Lower leg skin (tissue), 4 donors: ENCODE data around the gene KIF25. TPM values are rescaled to one million over a fixed set of nuclear protein-coding genes. Genes with fewer than 3 reads are reported as not detected.

Experiments
- DNase-seq, 2 donors: peaks; one replicate each; pipeline ENCODE4 v3.0.0-alpha.2; 2019; ENCODE audit warnings: low spot score in 2 of 2
- H3K4me3 ChIP-seq: fragments of 200-600 bp; sonication (generic); 2 replicates; pipeline ENCODE4 v1.5.1; 2017; ENCODE audit warnings: mild to moderate bottlenecking, low read depth; ENCODE audit not compliant: poor library complexity, severe bottlenecking
- POLR2A ChIP-seq, 2 donors: fragments of 450-650 bp; IDR thresholded peaks; one replicate each; pipeline ENCODE4 v1.6.1; 2016 to 2017; ENCODE audit warnings: antibody characterized with exemption in 2 of 2, mild to moderate bottlenecking in 1 of 2, moderate library complexity in 1 of 2
- WGBS, 2 donors: methylation state at CpG; one replicate each; pipeline ENCODE4 v1.1.5; 2018; 5-methylcytosine and 5-hydroxymethylcytosine counted together
- intact Hi-C: fragments of 100-400 bp; cut with DNase I; formaldehyde crosslinking; loops from one replicate; pipeline ENCODE4 v1.15.0; 2023; ENCODE audit warnings: low total_unique reads
- total RNA-seq, 4 donors: library from RNA; depleted of rRNA; stranded (reverse); fragments of >200 nt; gene quantifications; one replicate each; pipeline ENCODE4 v1.1.0, GENCODE V29; 2016
- TF ChIP-seq, protein P1 (sequence below), 3 donors: fragments of 450-650 bp; IDR thresholded peaks; one replicate each; pipeline ENCODE4 v1.5.1; 2016; ENCODE audit warnings: antibody characterized with exemption in 3 of 3, mild to moderate bottlenecking in 3 of 3, moderate library complexity in 2 of 3

The KIF25 gene
- total RNA-seq, 4 donors from 2014 or later: 0.29 to 0.86 TPM; not detected in 2

DNA sequence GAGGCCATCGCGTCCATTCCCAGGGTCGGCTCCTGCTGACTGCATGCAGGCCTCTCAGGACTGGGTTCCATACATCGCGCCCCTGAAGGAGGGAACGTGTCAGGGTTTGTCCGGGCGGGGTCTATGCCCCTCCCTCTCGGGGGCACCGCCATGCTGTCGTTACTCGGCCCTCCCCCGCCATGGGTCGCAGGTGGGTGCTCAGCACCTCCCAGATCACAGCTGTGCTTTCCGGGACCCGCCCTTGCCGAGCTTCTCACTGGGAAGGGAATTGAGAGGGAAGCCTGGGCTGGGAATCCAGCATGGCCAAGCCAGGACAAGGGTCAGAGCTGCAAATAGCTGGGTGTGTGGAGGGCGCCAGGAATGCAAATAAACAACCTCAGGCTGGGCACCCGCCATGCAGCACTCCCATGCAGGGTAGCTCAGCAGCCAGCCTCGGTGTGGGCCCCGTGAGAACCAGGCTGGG lies 81.5 kb downstream of the KIF25 start, which contains the start of gene FRMD1:
FRMD1 (minus strand) TSS at position 270 of the 463 bp plus-strand sequence; CDS start at position 152, 118 bp downstream.
- WGBS, 2 donors: 77 to 79% methylated on average over 20 to 21 of the region's 21 CpGs
- no peak for DNase-seq
- no peak within 1 kb of the TSS for H3K4me3 ChIP-seq
- TF ChIP-seq, protein P1, sequence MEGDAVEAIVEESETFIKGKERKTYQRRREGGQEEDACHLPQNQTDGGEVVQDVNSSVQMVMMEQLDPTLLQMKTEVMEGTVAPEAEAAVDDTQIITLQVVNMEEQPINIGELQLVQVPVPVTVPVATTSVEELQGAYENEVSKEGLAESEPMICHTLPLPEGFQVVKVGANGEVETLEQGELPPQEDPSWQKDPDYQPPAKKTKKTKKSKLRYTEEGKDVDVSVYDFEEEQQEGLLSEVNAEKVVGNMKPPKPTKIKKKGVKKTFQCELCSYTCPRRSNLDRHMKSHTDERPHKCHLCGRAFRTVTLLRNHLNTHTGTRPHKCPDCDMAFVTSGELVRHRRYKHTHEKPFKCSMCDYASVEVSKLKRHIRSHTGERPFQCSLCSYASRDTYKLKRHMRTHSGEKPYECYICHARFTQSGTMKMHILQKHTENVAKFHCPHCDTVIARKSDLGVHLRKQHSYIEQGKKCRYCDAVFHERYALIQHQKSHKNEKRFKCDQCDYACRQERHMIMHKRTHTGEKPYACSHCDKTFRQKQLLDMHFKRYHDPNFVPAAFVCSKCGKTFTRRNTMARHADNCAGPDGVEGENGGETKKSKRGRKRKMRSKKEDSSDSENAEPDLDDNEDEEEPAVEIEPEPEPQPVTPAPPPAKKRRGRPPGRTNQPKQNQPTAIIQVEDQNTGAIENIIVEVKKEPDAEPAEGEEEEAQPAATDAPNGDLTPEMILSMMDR (IDR thresholded peaks at IDR 0.05): no peak
- no peak for TF ChIP-seq POLR2A (IDR thresholded peaks at IDR 0.05)
- intact Hi-C loops: no loop called here

DNA sequence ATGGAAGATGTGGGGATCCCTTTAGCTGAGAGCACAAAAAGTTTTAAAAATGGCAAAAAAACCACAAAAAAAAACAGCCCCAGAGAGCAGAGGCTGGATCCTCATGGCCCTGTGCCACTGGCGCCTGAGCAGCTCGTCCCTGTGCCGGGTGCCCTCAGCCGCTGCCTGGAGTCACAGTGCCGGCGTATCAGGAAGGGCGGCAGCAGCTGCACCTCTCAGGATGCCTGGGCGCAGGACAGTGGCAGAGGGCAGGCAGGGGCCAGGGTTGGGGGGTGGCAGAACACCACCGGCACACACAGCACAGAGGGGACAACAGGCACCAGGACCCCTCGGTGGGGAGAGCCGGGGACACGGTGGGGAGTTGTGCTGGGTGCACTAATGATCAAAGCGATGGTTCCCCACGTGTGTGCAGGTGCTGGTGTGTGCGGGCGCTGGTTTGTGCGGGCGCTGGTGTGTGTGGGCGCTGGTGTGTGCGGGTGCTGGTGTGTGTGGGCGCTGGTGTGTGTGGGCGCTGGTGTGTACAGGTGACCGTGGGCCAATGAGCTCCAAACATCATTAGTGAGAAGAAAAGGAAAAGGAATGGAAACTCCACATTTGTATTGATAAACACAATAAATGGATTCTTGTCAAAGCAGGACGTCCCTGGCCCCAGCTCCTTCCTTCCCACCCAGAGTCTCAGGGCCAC lies 83.1 kb downstream of the KIF25 start:
- 85 to 86% methylated on average over 24 of the region's 24 CpGs for WGBS, 2 donors
- intact Hi-C loops: no loop called here
- no peak for DNase-seq
- TF ChIP-seq, protein P1 (IDR thresholded peaks at IDR 0.05): no peak
- TF ChIP-seq POLR2A (IDR thresholded peaks at IDR 0.05): no peak
- no peak overlapping the region for H3K4me3 ChIP-seq

DNA sequence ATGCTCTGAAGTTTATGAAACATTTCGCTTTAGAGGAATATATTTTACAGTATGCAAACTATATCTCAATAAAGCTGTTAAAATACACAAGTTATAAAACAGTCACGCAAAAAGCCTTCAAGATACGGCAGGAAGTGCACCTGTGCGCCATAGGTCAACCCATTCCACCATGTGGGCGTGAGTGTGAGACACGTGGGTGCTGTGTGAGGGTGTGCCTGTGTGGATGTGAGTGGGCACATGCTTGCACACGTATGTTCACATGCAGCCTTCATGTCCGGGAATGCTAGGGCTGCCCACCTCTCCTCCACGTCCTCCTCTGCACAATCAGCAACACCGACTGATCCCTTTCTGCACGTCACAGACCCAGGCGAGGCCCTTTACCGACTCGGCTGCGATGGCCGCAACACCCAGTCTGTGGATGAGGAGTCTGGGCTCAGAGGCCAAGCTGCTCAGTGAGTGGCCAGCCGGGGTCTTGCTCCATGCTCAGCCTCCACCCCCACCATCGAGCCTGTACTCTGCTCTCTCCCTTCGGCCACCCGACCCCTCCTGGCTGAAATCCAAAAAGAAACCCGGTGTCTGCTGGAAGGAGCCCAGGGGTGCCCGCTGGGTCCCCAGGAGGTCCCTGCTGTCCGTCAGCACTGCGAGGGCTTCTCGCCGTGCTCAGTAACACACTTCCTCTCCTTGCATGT lies 84.5 kb downstream of the KIF25 start:
- no peak for DNase-seq
- H3K4me3 ChIP-seq: no peak overlapping the region
- intact Hi-C loops: no loop called here
- 86 to 87% methylated on average over 26 of the region's 26 CpGs for WGBS, 2 donors
- no peak for TF ChIP-seq POLR2A (IDR thresholded peaks at IDR 0.05)
- TF ChIP-seq, protein P1 (IDR thresholded peaks at IDR 0.05): no peak

DNA sequence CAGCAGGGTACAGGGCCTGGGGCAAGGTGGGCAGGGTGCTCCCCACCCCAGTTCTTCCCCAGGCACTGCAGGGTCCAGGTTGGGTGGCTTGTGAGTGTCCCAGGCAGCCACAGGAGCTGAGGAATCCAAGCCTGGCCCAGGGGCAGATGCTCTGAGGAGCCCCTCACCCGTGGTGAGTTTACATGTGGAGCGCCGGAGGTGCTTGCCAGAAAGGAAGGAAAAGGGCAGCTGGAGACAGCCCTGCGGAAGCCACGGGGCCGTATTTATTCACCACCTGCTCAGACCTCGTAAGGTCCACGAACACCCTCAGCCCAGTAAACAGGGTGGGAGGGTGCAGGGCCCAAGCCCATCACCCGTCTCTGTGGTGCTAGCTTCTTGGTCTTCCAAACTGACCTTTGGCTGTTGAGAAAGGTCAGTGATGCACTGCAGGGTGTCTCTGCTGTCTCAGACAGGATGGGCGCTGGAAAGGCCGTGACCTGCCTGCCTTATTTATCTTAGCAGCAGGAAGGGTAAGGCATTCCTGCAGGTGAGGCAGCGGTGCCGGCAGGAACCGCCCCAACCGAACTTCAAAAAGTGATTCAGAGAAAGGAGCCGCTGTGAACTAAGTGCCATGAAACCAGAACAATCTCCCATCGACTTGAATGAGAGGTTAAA lies 85.5 kb downstream of the KIF25 start:
- WGBS, 2 donors: 61 to 67% methylated on average over 17 of the region's 17 CpGs
- TF ChIP-seq, protein P1 (IDR thresholded peaks at IDR 0.05): no peak
- no peak for TF ChIP-seq POLR2A (IDR thresholded peaks at IDR 0.05)
- intact Hi-C loops: no loop called here
- H3K4me3 ChIP-seq: no peak overlapping the region
- no peak for DNase-seq

DNA sequence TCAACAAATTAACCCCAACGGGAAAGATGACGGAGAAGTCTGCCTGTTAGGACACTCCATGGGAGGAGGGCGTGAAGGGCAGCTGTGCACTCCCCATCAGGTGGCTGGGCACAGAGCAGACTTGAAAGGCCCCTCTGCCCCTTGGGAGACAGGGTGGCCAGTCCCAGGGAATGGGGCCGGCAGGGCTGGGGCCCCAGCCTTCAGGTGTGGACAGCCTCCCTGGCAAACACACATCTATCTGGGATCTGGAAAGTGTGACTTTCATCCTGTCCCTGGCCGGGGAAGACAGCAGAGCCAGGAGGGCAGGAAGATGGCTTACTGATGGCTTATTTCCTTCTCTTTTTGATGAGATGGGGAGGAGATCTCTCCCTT lies 86.0 kb downstream of the KIF25 start:
- 58 to 59% methylated on average over 5 of the region's 5 CpGs for WGBS, 2 donors
- intact Hi-C loops: no loop called here

More for the DNA sequence above, 86.0 kb downstream of the KIF25 start:
- H3K4me3 ChIP-seq: no peak overlapping the region
- TF ChIP-seq, protein P1 (IDR thresholded peaks at IDR 0.05): no peak
- TF ChIP-seq POLR2A (IDR thresholded peaks at IDR 0.05): no peak
- no peak for DNase-seq
